Activated naive CD4-positive, alpha-beta T cell treated with Interleukin-2 at 50 U/mL for 16 hours (primary cell): ENCODE data around the gene INHBB.

Experiments
- DNase-seq: peaks from one replicate; pipeline ENCODE4 v3.0.0-alpha.2; 2020

INHBB gene

GRCh38 chr2:120343433-120344105 is 2.4 kb upstream of the INHBB start:
- peak; percentile 57 for DNase-seq

- DNase-seq = no peak
These were observed 1.5 kb upstream of the INHBB start for GRCh38 chr2:120344214-120344975.

- DNase-seq = peak; percentile 21
These were observed 857 bp upstream of the INHBB start for GRCh38 chr2:120344976-120345581.

GRCh38 chr2:120345608-120346007 is 328 bp upstream of the INHBB start:
- DNase-seq = no peak

- DNase-seq = peak; percentile 18
These were observed 877 bp downstream of the INHBB start for GRCh38 chr2:120346667-120347358.

GRCh38 chr2:120347396-120348060 is 1.6 kb downstream of the INHBB start:
- no peak for DNase-seq

- DNase-seq = no peak
These were observed 2.3 kb downstream of the INHBB start for GRCh38 chr2:120348134-120348736.

GRCh38 chr2:120348737-120349439 is 3.0 kb downstream of the INHBB start:
- no peak for DNase-seq

- no peak for DNase-seq
These were observed 3.5 kb downstream of the INHBB start for GRCh38 chr2:120349440-120349921.

- DNase-seq = no peak
These were observed 4.1 kb downstream of the INHBB start for GRCh38 chr2:120350080-120350479.

- DNase-seq = no peak
These were observed 4.9 kb downstream of the INHBB start for GRCh38 chr2:120350801-120351320.

- DNase-seq = no peak
These were observed 7.0 kb downstream of the INHBB start for GRCh38 chr2:120352696-120353590.

GRCh38 chr2:120353591-120353898 is 7.6 kb downstream of the INHBB start:
- no peak for DNase-seq

- DNase-seq = no peak
These were observed 8.0 kb downstream of the INHBB start for GRCh38 chr2:120353931-120354330.

- no peak for DNase-seq
These were observed 8.5 kb downstream of the INHBB start for GRCh38 chr2:120354467-120354866.

- DNase-seq = no peak
These were observed 9.2 kb downstream of the INHBB start for GRCh38 chr2:120354935-120355779.

- no peak for DNase-seq
These were observed 9.9 kb downstream of the INHBB start for GRCh38 chr2:120355780-120356266.

- DNase-seq = no peak
These were observed 11.8 kb downstream of the INHBB start for GRCh38 chr2:120357768-120358167.

GRCh38 chr2:120358734-120359465 is 13.0 kb downstream of the INHBB start:
- no peak for DNase-seq
